ENCODE results near the gene HLX.

- TF ChIP-seq CTCF (IDR thresholded peaks at IDR 0.05) (no peak), POLR2A (IDR thresholded peaks at IDR 0.05) (no peak)
Observed at GRCh38 chr1:220880362-220880670, 1.1 kb downstream of the HLX start.
